Activated T-cell treated with anti-CD3 and anti-CD28 coated beads for 48 hours (primary cell): ENCODE results near the gene DAP3.

ENCODE experiments used
- DNase-seq: peaks from one replicate; pipeline ENCODE4 v3.0.0-alpha.2; 2020; ENCODE audit warnings: low read depth

DAP3 gene

DNA sequence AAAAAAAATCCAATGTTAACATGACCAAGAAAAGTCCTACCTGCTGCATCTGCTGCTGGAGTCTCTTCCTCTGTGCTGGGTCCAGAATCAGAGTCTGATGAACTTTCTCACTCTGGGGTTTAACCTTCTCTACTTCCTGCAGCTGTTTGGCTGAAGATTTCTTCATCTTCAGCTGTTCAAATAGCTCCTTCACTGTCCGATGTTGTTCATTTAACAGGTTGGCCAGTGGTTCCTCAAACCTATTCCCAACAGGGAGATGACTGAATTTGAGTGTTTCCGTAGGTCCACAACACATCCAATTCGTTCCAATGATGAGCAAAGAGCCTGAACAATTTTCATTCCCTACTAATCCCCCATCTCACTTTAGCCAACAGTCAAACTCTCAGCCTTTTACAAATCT, 88.7 kb downstream of the DAP3 start:
- DNase-seq = no peak
